ENCODE measurements around the gene WRNIP1.

GRCh38 chr6:2800552-2801316 is 35.5 kb downstream of the WRNIP1 start:
- no peak for TF ChIP-seq CTCF (IDR thresholded peaks at IDR 0.05)
- TF ChIP-seq POLR2A (IDR thresholded peaks at IDR 0.05) = no peak

Measured in uterus (tissue), 2 donors.